K562 treated with DMSO at 1 percent for 24 hours (cell line): ENCODE results near the gene LYZ. TPM values are rescaled to one million over a fixed set of nuclear protein-coding genes. Genes with fewer than 3 reads are reported as not detected.

Experiments
- total RNA-seq: library from RNA; unstranded; fragments of 300-600 nt; gene quantifications from 2 replicates; pipeline ENCODE4 v1.2.3, GENCODE V29; 2022; ENCODE audit warnings: low read depth; ENCODE audit not compliant: insufficient read depth

The LYZ gene
- total RNA-seq: 25.5 and 32.5 TPM in 2 replicates

GRCh38 chr12:69348162-69348938 lies at the start of gene LYZ:
LYZ (plus strand) TSS chr12:69348381; CDS start chr12:69348409, 28 bp downstream.

GRCh38 chr12:69359531-69360347 lies 11.6 kb downstream of the LYZ start, which contains the start of gene YEATS4:
YEATS4 (plus strand) TSS chr12:69359743; CDS start chr12:69359973, 230 bp downstream.

Other genes starting within 250 kb of the LYZ start
- gene CPSF6, start 108.8 kb upstream of the LYZ start, total RNA-seq: 63.0 and 63.6 TPM in 2 replicates
- 23.9 and 36.4 TPM in 2 replicates for gene YEATS4, start 11.4 kb downstream of the LYZ start, total RNA-seq
- gene FRS2, start 122.0 kb downstream of the LYZ start, total RNA-seq: 6.0 and 6.1 TPM in 2 replicates
- 159 and 184 TPM in 2 replicates for gene CCT2, start 237.1 kb downstream of the LYZ start, total RNA-seq